ENCODE results near the gene SLC9A2. TPM values are rescaled to one million over a fixed set of nuclear protein-coding genes. Genes with fewer than 3 reads are reported as not detected.

SLC9A2 gene
- total RNA-seq, 2 experiments from 2014 or later = not detected

DNA sequence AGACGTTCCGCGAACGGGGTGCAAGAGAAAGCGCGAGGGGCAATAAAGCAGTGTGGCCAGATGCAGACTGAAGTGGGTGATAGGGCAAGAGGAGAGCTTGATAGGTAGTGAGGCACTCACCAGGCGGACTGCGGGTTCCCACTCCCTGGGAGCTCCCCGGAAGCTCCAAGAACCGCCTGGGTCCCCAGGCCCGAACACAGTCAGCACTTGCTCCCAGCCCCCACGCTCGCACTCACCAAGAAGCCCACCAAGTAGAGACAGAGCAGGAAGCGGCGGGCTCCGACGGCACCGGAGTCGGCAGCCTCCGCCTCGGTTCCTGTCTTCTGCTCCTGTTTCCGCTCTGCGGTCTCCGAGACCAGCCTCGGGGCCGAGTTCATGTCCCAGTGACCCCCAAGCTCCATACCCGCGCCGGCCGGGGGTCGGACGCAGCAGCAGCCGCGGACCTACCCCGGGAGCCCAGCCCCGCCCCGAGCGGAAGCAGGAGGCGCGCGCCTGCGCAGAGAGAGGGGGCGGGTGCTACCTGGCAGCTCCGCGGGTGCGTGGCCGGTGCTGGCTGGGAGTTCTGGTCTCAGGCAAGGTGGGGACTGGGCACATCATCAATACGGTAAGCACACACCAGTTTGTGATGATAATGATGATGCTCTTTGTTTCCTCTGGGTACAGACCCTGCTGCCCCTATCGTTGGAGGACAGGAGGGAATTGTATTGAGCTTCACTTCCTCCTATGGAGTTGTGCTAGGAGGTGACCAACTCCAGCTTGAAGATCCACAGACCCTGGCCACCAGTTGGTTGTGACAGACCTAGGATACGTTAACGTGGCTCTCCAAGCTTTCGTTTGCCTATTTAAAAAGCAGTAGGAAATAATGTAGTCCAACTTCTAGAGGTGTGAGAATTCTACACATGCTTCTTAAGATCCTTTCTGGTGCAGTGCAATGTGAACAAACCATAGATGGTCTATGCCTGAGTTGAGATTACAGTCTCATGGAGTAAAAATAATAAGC is 117.4 kb downstream of the SLC9A2 start:
- Mint-ChIP-seq H3K27ac (peak overlapping the region; percentile 81), H3K4me1 (peaks cover 26% of the 10 kb centered on the region), H3K4me3 (peak overlapping the region; percentile 93), H3K36me3 (peaks cover under 1% of the 10 kb centered on the region), H3K9me3 (no peaks in the 10 kb centered on the region), H3K27me3 (no peaks in the 10 kb centered on the region)
- ATAC-seq (ENCODE audit: low read depth) (peak; percentile 94), DNase-seq (peak; percentile 92)
- POLR2A ChIA-PET = interaction anchor here (0.5 to 2.2 kb wide), 4 partner anchors 9 to 1431 kb away, joined by 3 to 6 read pairs (median 4); no protein-coding TSS in a partner anchor

DNA sequence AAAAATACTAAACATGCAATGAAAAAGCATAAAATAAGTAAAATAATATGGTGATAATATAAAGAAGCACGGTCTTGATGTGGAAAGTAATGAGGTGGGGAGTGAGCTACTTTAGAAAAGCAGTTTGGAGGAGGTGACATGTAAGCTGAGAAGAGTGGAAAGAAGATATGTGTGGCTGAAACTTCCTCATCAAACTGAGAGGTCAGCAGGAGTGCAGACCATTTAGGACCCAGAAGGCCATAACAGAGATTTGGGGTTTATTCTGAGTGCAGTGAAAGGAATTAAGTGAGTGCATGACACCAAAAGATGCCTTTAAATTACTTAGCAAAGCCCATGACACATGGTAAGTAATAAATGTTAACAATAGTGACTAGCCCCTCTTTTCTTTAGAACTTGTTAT is 118.1 kb downstream of the SLC9A2 start:
- Mint-ChIP-seq H3K36me3 (no peaks in the 10 kb centered on the region), H3K27me3 (no peaks in the 10 kb centered on the region), H3K27ac (peak overlapping the region; percentile 60), H3K9me3 (no peaks in the 10 kb centered on the region), H3K4me1 (peaks cover 26% of the 10 kb centered on the region), H3K4me3 (peak overlapping the region; percentile 93)
- DNase-seq = no peak
- no peak for ATAC-seq (ENCODE audit: low read depth)
- POLR2A ChIA-PET = interaction anchor here (0.5 to 2.2 kb wide), 4 partner anchors 10 to 1432 kb away, joined by 3 to 6 read pairs (median 4); no protein-coding TSS in a partner anchor

DNA sequence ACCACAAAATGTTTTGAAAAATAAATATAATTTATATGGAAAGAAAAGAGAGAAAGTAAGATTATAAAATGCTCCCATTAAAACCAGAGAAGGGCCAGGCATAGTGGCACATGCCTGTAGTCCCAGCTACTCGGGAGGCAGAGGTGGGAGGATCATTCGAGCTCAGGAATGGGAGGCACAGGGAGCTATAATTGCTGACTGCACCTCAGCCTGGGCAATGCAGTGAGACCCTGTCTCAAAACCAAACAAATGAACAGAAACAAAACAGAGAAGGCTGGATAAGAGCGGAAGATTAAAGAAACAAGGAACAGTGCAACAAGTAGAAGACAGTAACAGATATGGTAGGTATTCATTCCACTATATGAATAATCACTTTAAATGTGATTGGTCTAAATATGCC is 123.9 kb downstream of the SLC9A2 start:
- H3K36me3 Mint-ChIP-seq = no peaks in the 10 kb centered on the region
- ATAC-seq (ENCODE audit: low read depth) = no peak
- POLR2A ChIA-PET = no interaction called here
- H3K4me3 Mint-ChIP-seq = no peak overlapping the region
- H3K27ac Mint-ChIP-seq = no peak overlapping the region
- no peak for DNase-seq
- no peaks in the 10 kb centered on the region for H3K27me3 Mint-ChIP-seq
- H3K4me1 Mint-ChIP-seq = no peaks in the 10 kb centered on the region
- H3K9me3 Mint-ChIP-seq = no peaks in the 10 kb centered on the region

DNA sequence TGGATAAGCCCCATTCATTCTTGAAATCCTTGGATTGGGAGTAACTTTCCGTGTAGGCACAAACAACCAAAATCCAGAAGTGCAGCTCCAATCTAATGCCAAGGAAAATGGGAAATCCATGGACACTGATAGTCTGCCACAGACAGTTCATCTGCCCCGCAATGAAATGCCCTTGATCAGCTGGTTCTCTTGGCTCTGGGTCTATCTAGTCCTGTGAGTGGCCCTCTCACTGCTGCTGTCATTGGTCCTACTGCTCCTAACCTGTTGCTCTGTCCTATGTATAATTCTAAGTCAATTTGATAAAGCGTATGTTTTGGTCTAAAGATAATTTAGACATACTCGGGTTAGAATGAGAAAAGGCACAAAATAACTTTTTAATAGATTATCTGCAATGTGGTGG is 128.8 kb downstream of the SLC9A2 start:
- no peak for ATAC-seq (ENCODE audit: low read depth)
- H3K4me3 Mint-ChIP-seq = no peak overlapping the region
- no peaks in the 10 kb centered on the region for H3K27me3 Mint-ChIP-seq
- no peaks in the 10 kb centered on the region for H3K36me3 Mint-ChIP-seq
- H3K9me3 Mint-ChIP-seq = no peaks in the 10 kb centered on the region
- DNase-seq = no peak
- POLR2A ChIA-PET = no interaction called here
- no peak overlapping the region for H3K27ac Mint-ChIP-seq
- H3K4me1 Mint-ChIP-seq = peaks cover 4% of the 10 kb centered on the region

DNA sequence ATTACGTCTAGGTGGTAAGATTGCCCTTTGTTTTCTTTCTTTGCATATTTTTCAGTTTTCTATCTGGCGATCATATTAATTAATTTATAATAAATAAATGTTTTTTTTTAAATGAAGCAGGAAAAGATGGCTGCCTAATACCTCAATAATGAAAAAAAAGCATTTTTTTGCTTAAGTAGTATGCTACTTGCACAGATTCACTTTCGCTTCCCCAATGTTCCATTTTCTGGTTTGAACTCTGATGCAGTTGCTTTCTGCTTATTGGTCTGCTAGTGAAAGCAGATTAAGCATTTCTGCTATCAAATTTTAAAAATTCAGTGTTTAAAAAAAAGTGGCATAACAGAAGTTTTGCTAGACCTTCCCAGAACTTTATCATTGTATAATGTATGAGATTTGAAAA is 130.6 kb downstream of the SLC9A2 start:
- Mint-ChIP-seq H3K4me3 (no peak overlapping the region), H3K27ac (no peak overlapping the region), H3K4me1 (peaks cover 4% of the 10 kb centered on the region), H3K27me3 (no peaks in the 10 kb centered on the region), H3K9me3 (no peaks in the 10 kb centered on the region), H3K36me3 (no peaks in the 10 kb centered on the region)
- DNase-seq (no peak), ATAC-seq (ENCODE audit: low read depth) (no peak)
- POLR2A ChIA-PET = no interaction called here

DNA sequence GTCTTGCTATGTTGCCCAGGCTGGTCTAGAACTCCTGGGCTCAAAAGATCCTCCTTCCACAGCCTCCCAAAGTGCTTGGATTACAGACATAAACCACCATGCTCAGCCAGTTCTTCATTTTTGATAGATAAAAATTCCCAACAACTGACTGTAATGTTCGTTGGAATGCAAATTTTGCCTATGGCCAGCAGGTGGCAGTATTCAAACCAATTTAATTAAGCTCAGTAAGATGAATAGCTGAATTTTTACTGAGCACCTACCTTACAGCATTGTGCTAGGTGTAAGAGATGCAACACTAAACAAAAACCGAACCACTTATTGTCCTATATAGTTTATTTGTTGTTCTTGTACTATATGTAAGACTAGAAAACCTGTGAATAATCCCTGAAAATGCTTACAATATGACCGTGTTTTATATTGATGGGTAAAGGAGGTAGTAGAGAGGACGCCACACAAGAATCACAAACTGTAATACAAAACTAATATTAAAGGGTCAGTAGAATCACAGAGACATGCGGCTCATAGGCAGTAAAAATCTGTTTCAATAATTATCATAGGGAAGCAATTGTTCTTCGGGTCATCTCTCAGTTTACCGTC is 134.3 kb downstream of the SLC9A2 start:
- H3K4me1 Mint-ChIP-seq = peaks cover 4% of the 10 kb centered on the region
- no peak for ATAC-seq (ENCODE audit: low read depth)
- H3K4me3 Mint-ChIP-seq = no peak overlapping the region
- no peaks in the 10 kb centered on the region for H3K27me3 Mint-ChIP-seq
- H3K27ac Mint-ChIP-seq = no peak overlapping the region
- no peaks in the 10 kb centered on the region for H3K36me3 Mint-ChIP-seq
- POLR2A ChIA-PET = no interaction called here
- H3K9me3 Mint-ChIP-seq = no peaks in the 10 kb centered on the region
- DNase-seq = no peak

DNA sequence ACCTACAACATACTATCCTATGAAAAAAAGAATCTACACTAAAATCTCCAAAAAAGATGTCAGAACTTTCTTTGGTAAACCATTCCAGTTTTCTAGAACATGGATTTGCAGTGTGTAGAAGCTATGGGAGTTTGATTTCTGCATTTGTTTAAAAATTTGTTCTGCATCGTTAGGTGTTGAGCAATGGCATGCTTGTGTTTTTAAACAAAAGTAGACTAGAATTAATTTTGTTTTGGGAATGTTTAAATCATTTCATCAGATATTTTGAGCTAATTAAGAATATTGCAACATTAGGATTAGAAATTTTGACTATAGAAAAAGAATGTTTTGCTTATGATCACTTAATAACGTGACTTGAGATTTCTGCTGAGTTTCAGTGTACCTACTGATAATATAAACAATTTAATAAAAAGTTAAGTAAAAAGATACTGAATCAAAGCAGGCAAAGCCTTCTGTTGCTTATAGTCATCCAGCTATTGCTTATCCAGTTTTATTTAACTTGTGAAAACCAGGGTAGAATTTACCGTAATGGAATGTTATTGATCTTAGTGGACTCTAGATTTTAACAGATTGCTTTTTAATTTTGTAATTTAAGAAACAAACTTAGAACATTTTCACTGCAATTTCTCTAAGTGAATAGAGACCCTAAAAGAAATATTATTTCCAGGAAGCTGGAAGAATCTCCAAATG is 135.2 kb downstream of the SLC9A2 start:
- H3K4me3 Mint-ChIP-seq = no peak overlapping the region
- POLR2A ChIA-PET = no interaction called here
- H3K27me3 Mint-ChIP-seq = no peaks in the 10 kb centered on the region
- DNase-seq (no peak), ATAC-seq (ENCODE audit: low read depth) (no peak)
- H3K27ac Mint-ChIP-seq = no peak overlapping the region
- H3K4me1 Mint-ChIP-seq = peaks cover 7% of the 10 kb centered on the region
- no peaks in the 10 kb centered on the region for H3K36me3 Mint-ChIP-seq
- H3K9me3 Mint-ChIP-seq = no peaks in the 10 kb centered on the region

DNA sequence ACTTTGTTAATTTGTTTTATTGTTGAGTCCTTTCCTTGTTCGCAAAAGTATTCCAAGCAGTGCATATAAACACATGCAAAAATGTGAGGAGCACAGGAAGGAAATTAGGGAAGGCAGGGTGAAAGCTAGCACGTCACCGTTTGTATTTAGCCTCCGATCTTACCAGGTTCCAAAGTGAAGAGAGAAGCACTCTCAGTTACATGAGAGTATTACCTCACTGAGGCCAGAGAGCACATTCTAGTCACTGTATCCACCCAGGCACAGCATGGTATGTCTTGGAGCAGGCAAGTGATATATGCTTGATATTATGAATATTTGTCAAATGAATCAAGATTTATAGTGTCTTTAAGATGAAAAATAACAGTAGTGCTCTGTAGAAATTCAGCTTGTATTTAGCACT is 135.9 kb downstream of the SLC9A2 start:
- Mint-ChIP-seq H3K27ac (no peak overlapping the region), H3K9me3 (no peaks in the 10 kb centered on the region), H3K36me3 (no peaks in the 10 kb centered on the region), H3K27me3 (no peaks in the 10 kb centered on the region), H3K4me1 (peaks cover 3% of the 10 kb centered on the region), H3K4me3 (no peak overlapping the region)
- ATAC-seq (ENCODE audit: low read depth) = no peak
- no peak for DNase-seq
- POLR2A ChIA-PET = no interaction called here

DNA sequence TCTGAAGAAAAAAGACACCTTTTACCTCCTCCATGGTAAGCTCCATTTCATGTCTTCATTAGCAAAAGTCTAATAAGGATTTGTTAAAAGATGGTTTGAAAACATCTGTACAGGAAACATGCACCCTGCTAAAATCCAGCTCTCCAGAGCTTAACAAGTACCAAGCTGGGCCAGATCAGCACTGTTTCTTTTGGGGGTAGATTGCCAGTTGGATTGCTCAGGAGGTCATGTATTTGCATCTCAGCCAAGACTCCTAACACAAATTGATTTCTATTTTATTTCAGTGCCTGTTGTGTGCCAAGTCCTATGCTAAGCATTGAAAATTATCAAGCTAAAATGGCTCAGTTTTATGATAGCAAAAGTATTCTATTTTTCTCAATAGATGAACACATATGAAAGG is 139.1 kb downstream of the SLC9A2 start:
- H3K27me3 Mint-ChIP-seq = no peaks in the 10 kb centered on the region
- H3K9me3 Mint-ChIP-seq = no peaks in the 10 kb centered on the region
- peaks cover under 1% of the 10 kb centered on the region for H3K36me3 Mint-ChIP-seq
- ATAC-seq (ENCODE audit: low read depth) (no peak), DNase-seq (no peak)
- H3K4me3 Mint-ChIP-seq = no peak overlapping the region
- no peak overlapping the region for H3K27ac Mint-ChIP-seq
- POLR2A ChIA-PET = no interaction called here
- H3K4me1 Mint-ChIP-seq = peaks cover 3% of the 10 kb centered on the region

Other genes starting within 250 kb of the SLC9A2 start
- gene IL18RAP, start 196.4 kb upstream of the SLC9A2 start, total RNA-seq = 10 to 100 TPM; 16.7 to 16.8 TPM
- under 1 TPM; 0.06 to 0.08 TPM for gene SLC9A4, start 146.3 kb upstream of the SLC9A2 start, total RNA-seq
- 1 to 10 TPM; 3.6 to 6.0 TPM for gene TMEM182, start 142.5 kb downstream of the SLC9A2 start, total RNA-seq